ENCODE data around the gene CPD. TPM values are rescaled to one million over a fixed set of nuclear protein-coding genes. Genes with fewer than 3 reads are reported as not detected.
"Not testable (repeated sequence)": the region's sequence is repeated elsewhere in the genome, so short reads cannot be mapped to it uniquely, and the experiment has no call there.

The CPD gene
- total RNA-seq, 1 donor from 2014 or later, result 51.2 TPM

DNA sequence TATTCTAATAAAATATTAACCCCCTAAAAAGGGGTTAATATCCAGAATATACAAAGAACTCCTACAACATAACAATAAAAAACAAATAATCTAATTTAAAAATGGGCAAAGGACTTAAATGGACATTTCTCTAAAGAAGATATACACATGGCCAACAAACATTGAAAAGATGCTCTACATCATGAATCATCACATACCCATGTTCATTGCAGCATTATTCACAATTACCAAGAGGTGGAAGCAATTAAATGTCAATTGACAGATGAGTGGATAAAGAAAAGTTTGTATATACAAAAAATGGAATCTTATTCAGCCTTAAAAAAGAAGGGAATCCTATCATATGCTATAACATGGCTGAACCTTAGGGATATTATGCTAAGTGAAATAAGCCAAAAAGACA, 36.8 kb downstream of the CPD start:
- Histone ChIP-seq H3K27me3 (ENCODE audit: insufficient read depth, low read length) (no peaks in the 10 kb centered on the region), H3K4me3 (ENCODE audit: insufficient read depth, low read depth, low read length) (no peak overlapping the region), H3K36me3 (ENCODE audit: insufficient read depth, low read length) (no peaks in the 10 kb centered on the region), H3K27ac (ENCODE audit: low read depth, low read length) (no peak overlapping the region), H2AFZ (ENCODE audit: low read depth, low read length) (no peak overlapping the region), H3K9me3 (ENCODE audit: insufficient read depth, low read depth, low read length) (no peaks in the 10 kb centered on the region), H3K9ac (ENCODE audit: low read length) (no peak overlapping the region), H4K20me1 (ENCODE audit: insufficient read depth, low read length) (peaks cover 4% of the 10 kb centered on the region), H3K79me2 (ENCODE audit: insufficient read depth, low read length) (no peaks in the 10 kb centered on the region), H3K4me1 (ENCODE audit: insufficient read depth, low read length) (no peaks in the 10 kb centered on the region), H3K4me2 (ENCODE audit: low read length) (no peak overlapping the region)
- Mint-ChIP-seq H3K4me1 (ENCODE audit: low read depth, unreplicated experiment) (peaks cover 4% of the 10 kb centered on the region), H3K27me3 (ENCODE audit: low read depth, unreplicated experiment) (no peaks in the 10 kb centered on the region), H3K4me3 (ENCODE audit: unreplicated experiment) (no peak overlapping the region), H3K27ac (ENCODE audit: unreplicated experiment) (no peak overlapping the region), H3K36me3 (ENCODE audit: low read depth, unreplicated experiment) (peaks cover 3% of the 10 kb centered on the region), H3K9me3 (ENCODE audit: unreplicated experiment) (no peaks in the 10 kb centered on the region)
- no peak for TF ChIP-seq EZH2 (IDR thresholded peaks at IDR 0.05; ENCODE audit: insufficient read depth, low read length)
- TF ChIP-seq, protein P1, sequence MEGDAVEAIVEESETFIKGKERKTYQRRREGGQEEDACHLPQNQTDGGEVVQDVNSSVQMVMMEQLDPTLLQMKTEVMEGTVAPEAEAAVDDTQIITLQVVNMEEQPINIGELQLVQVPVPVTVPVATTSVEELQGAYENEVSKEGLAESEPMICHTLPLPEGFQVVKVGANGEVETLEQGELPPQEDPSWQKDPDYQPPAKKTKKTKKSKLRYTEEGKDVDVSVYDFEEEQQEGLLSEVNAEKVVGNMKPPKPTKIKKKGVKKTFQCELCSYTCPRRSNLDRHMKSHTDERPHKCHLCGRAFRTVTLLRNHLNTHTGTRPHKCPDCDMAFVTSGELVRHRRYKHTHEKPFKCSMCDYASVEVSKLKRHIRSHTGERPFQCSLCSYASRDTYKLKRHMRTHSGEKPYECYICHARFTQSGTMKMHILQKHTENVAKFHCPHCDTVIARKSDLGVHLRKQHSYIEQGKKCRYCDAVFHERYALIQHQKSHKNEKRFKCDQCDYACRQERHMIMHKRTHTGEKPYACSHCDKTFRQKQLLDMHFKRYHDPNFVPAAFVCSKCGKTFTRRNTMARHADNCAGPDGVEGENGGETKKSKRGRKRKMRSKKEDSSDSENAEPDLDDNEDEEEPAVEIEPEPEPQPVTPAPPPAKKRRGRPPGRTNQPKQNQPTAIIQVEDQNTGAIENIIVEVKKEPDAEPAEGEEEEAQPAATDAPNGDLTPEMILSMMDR (IDR thresholded peaks at IDR 0.05; ENCODE audit: insufficient read depth, low read depth, low read length), result no peak
- DNase-seq (ENCODE audit: low read depth) (no peak), FAIRE-seq (no peak)

DNA sequence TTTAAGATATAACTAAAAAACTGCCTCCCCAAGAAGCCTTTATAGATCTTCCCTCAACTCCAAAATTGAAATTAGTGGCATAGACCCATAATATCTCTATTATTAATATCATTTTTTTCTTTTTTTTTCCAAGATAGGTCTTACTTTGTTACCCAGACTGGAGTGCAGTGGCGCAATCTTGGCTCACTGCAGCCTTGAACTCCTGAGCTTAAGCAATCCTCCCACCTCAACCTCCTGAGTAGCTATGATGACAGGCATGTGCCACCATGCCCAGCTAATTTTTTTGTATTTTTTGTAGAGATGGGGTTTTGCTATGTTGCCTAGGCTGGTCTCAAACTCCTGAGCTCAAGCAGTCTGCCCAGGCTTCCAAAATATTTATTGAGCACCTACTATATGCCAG, 39.3 kb downstream of the CPD start:
- H3K79me2 ChIP-seq (ENCODE audit: insufficient read depth, low read length); FAIRE-seq; H3K27me3 ChIP-seq (ENCODE audit: insufficient read depth, low read length); H3K4me3 Mint-ChIP-seq (ENCODE audit: unreplicated experiment); H2AFZ ChIP-seq (ENCODE audit: low read depth, low read length); H3K9me3 ChIP-seq (ENCODE audit: insufficient read depth, low read depth, low read length); H4K20me1 ChIP-seq (ENCODE audit: insufficient read depth, low read length); H3K9me3 Mint-ChIP-seq (ENCODE audit: unreplicated experiment); H3K4me2 ChIP-seq (ENCODE audit: low read length); H3K27ac ChIP-seq (ENCODE audit: low read depth, low read length); DNase-seq (ENCODE audit: low read depth); H3K9ac ChIP-seq (ENCODE audit: low read length); H3K4me1 Mint-ChIP-seq (ENCODE audit: low read depth, unreplicated experiment); H3K4me3 ChIP-seq (ENCODE audit: insufficient read depth, low read depth, low read length); H3K4me1 ChIP-seq (ENCODE audit: insufficient read depth, low read length); H3K27ac Mint-ChIP-seq (ENCODE audit: unreplicated experiment); H3K27me3 Mint-ChIP-seq (ENCODE audit: low read depth, unreplicated experiment); H3K36me3 ChIP-seq (ENCODE audit: insufficient read depth, low read length); H3K36me3 Mint-ChIP-seq (ENCODE audit: low read depth, unreplicated experiment): not testable (repeated sequence)

DNA sequence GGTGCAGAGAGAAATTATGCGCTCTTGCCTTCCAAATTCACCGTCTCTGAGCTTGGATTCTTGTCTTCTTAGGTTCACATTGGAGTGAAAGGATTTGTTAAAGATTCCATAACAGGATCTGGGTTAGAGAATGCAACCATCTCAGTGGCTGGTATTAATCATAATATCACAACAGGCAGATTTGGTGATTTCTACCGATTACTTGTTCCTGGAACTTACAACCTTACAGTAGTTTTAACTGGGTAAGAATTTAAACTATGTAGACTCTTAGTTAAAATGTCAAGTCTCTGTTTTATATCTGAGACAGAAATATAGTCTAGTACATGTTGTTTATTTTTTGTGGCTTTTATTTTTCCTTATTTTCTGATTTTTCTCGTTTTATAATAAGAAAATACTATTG, 42.9 kb downstream of the CPD start:
- peak; percentile 5 for DNase-seq (ENCODE audit: low read depth)
- Histone ChIP-seq H3K9ac (ENCODE audit: low read length) (no peak overlapping the region), H2AFZ (ENCODE audit: low read depth, low read length) (no peak overlapping the region), H4K20me1 (ENCODE audit: insufficient read depth, low read length) (peaks cover 4% of the 10 kb centered on the region), H3K4me2 (ENCODE audit: low read length) (no peak overlapping the region), H3K27ac (ENCODE audit: low read depth, low read length) (no peak overlapping the region), H3K27me3 (ENCODE audit: insufficient read depth, low read length) (no peaks in the 10 kb centered on the region), H3K36me3 (ENCODE audit: insufficient read depth, low read length) (peaks cover 6% of the 10 kb centered on the region), H3K9me3 (ENCODE audit: insufficient read depth, low read depth, low read length) (no peaks in the 10 kb centered on the region), H3K79me2 (ENCODE audit: insufficient read depth, low read length) (no peaks in the 10 kb centered on the region), H3K4me3 (ENCODE audit: insufficient read depth, low read depth, low read length) (no peak overlapping the region), H3K4me1 (ENCODE audit: insufficient read depth, low read length) (no peaks in the 10 kb centered on the region)
- no peak for FAIRE-seq
- Mint-ChIP-seq H3K9me3 (ENCODE audit: unreplicated experiment) (no peaks in the 10 kb centered on the region), H3K4me1 (ENCODE audit: low read depth, unreplicated experiment) (no peaks in the 10 kb centered on the region), H3K36me3 (ENCODE audit: low read depth, unreplicated experiment) (peaks cover 4% of the 10 kb centered on the region), H3K4me3 (ENCODE audit: unreplicated experiment) (no peak overlapping the region), H3K27me3 (ENCODE audit: low read depth, unreplicated experiment) (no peaks in the 10 kb centered on the region), H3K27ac (ENCODE audit: unreplicated experiment) (no peak overlapping the region)
- no peak for TF ChIP-seq EZH2 (IDR thresholded peaks at IDR 0.05; ENCODE audit: insufficient read depth, low read length)
- TF ChIP-seq, protein P1 (IDR thresholded peaks at IDR 0.05; ENCODE audit: insufficient read depth, low read depth, low read length), result no peak

All from astrocyte (in vitro differentiated cells and primary cell).